ENCODE results near the gene WNK2.

The WNK2 gene

GRCh38 chr9:93258419-93258817 is 74.5 kb downstream of the WNK2 start:
- no peak for DNase-seq

DNA sequence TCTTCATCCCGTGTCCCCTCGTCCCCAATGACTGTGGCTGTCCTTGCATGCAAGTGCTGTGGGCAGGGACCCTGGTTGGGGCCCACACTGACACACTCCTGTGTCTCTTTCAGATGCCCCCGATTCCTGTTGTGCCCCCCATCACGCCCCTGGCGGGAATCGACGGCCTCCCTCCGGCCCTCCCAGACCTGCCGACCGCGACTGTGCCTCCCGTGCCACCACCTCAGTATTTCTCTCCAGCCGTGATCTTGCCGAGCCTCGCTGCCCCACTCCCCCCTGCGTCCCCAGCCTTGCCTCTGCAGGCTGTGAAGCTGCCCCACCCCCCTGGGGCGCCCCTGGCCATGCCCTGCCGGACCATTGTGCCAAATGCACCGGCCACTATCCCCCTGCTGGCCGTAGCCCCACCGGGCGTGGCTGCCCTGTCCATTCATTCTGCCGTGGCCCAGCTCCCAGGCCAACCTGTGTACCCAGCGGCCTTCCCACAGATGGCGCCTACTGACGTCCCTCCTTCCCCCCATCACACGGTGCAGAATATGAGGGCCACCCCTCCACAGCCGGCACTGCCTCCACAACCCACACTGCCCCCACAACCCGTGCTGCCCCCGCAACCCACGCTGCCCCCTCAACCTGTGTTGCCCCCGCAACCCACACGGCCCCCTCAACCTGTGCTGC is 75.0 kb downstream of the WNK2 start:
- no peak for DNase-seq

GRCh38 chr9:93259490-93260262 is 75.7 kb downstream of the WNK2 start:
- no peak for DNase-seq

DNA sequence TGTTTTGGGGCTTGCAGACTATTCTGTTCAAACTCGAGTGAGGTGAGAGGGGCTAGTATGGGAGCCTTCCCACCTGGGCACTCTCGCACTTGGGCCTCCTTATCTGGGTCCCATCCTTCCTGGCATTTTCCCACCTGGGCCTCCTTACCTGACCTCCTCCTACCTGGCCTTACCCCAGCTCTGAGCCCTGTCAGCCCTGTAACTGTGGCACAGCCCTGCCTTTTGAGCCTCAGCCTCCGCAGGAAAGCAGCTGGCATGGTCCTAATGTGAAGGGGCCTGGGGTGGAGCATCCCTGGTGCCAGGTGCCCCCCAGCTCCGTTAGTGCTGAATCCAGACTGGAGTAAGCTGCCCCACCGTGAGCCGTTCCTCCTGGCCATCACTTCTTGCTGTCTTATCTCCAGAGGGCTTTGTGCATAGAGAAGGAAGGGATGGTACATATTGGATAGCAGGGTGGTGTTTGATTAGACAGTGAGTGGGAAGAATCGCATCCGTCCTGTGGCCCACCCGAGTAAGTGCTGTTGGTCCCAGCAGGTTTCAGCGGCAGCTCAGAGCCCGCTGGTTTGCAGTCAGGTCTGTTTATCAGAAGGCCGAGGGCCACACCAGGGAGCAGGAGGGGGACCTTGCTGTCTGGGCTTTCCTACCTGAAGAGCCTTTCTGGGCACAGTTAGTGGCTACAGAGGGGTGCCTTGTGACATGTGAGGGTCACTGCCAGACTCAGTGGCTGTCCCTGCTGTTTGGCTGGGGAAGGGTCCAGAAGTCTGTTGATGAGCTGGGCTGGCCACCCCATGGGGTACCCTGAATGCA is 76.5 kb downstream of the WNK2 start:
- DNase-seq, result no peak

GRCh38 chr9:93261281-93261680 is 77.3 kb downstream of the WNK2 start:
- no peak for DNase-seq

- no peak for DNase-seq
These were observed 78.0 kb downstream of the WNK2 start for GRCh38 chr9:93261735-93262523.

DNA sequence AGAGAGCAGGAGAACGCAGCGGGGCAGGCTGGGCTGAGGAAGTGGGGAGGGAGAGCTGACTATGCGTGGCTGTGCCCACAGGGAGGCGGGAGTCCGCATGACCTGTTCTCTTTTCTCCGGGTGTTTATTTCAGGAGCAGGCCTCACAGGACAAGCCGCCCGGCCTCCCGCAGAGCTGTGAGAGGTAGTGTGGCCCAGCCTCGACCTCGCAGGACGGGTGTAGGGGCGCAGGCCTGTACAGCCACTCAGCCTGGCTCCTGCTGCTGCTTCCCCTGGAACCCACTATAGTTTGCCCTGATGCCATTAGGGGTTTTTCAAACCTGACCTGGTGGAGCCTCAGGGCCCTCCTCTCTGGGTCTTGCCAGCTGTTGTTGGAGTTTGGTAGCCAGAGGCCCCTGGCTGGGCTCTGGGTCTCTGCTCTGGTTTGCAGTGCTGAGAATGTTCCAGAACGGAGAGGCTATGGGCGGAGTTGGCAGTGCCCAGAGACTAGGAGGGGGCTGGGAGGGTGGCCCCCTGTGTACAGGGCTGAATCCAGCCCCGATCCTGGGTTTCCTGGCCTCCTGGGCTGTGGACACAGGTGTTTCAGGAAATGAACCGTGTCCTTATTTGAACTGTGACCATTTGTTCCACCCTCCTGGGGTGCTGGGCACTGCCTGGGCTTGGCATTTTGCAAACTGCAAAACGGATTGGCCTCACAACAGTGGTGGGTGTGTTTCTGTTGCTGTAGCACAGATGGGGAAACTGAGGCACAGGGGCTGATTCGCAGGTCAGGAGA is 78.8 kb downstream of the WNK2 start:
- no peak for DNase-seq

DNA sequence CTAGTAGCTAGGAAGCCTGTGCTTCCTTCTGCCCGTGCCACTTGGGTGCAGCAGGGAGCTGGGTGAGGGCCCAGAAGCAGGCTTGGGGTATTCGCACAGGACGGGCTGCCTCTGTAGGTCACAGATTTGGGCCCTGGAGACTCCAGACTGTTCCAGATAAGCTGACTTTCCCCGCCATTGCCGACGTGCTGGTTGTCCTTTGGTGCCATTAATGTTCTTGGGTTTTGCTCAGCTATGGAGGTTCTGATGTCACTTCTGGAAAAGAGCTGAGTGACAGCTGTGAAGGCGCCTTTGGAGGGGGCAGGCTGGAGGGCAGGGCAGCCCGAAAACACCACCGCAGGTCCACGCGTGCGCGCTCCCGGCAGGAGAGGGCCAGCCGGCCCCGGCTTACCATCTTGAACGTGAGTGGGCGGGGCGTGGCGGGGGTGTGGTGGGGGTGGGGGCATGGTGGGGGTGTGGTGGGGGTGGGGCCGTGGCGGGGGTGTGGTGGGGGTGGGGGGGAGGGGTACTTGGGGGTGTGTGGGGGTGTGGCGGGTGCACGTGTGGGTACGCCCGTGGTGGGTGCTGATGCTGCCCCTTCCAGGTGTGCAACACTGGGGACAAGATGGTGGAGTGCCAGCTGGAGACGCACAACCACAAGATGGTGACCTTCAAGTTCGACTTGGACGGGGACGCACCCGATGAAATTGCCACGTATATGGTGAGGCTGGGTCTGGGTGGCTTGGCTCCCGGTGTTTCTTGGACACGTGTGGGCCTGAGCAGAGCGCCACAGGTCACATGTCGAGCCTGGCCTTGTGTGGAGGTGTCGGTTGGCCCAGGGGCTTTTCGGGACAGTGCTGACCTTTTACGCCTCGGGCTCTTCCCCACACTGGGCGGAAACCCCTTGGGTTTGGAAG is 79.6 kb downstream of the WNK2 start:
- no peak for DNase-seq

GRCh38 chr9:93264338-93265125 is 80.6 kb downstream of the WNK2 start:
- no peak for DNase-seq

DNA sequence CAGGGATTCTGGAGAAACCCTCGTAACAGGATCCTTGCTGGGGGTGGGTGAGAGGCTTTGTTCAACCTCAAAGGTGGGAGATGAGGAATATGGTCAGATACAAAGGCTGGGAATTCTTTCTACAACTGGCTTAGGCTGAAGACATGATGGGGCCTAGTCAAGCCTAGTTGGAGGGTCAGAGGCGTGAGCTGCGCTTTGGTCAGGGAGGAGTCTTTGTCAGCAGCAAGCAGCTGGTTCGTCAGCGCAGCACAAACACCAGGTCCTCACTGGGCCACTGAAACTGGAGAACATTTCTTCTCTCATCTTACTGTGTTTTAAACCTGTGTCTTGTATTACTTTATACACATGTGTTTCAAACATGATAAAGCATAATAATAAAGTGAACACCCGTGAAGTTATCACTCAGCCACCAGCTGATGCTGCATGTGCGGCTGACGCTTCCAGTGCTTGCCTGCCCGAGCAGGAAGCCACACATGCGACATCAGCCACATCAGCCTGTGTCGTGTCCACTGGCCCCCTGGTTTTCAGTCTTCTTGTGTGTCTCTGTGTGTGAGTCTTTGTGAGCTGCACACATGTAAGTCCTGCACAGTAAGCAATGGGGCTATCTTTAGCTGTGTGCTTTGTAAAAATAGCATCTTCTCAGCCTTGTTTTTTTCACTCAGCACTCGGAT is 81.5 kb downstream of the WNK2 start:
- no peak for DNase-seq

DNA sequence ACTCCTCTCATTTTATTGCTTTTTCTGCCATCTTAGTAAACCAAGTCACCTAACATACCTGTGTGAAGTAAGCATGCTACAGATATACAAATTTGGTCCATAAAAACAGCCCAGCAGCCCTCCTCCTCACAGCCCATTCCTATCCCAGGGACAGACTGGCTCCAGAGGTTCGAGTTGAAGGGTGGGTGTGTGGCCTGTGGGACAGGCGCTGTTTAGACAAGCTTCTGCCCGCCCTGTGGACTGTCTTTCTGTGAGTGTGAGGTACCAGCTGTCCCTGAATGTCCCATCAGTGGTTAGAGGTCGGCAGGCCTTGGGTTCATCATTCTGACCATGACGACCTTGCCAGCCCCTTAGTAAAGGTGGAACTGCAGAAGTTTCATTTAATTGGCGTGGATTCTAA is 82.0 kb downstream of the WNK2 start:
- DNase-seq, result no peak

DNA sequence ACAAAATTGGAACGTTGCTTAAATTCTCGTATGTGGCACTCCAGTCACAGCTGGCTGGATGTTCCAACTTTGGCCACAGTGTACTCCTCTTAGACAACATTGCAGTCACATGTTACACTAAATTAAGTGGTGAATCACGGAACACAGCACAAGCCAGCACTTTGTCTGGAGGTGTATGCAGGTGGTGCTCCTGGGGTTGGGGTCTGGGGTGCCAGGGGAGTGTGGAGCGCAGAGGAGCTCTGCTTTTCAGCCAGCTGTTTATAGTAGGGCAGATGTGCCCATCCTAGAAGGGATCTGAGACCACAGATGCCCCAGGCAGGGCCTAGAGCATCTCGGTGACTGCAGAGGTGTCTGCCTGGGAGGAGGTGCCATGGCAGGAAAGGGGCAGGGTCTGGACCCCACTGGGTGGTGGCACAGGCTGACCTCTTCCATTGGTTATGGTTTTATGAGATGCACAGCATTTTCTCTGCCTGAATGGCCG is 82.6 kb downstream of the WNK2 start:
- DNase-seq, result no peak

DNA sequence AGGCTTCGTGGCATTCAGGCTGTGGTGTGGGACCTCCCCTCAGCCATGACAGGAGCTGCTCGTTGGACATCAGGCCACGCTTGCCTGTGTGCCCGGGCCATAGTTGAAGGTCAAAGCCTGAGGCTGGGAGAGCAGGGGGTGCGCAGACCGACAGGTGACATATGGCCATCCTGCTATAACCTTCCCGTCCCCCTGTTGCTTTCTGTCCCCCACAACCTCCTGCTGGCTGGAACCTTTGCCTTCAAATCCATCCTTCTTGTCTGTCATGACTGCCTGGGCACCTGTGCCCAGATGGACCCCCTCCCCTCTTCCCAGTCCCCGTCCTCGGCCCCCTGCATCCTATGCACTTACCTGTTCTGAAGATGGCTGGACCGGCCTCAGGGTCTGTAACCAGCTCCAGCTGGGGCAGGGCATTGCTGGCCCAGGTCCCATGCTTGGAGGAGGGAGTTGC is 83.2 kb downstream of the WNK2 start:
- no peak for DNase-seq

DNA sequence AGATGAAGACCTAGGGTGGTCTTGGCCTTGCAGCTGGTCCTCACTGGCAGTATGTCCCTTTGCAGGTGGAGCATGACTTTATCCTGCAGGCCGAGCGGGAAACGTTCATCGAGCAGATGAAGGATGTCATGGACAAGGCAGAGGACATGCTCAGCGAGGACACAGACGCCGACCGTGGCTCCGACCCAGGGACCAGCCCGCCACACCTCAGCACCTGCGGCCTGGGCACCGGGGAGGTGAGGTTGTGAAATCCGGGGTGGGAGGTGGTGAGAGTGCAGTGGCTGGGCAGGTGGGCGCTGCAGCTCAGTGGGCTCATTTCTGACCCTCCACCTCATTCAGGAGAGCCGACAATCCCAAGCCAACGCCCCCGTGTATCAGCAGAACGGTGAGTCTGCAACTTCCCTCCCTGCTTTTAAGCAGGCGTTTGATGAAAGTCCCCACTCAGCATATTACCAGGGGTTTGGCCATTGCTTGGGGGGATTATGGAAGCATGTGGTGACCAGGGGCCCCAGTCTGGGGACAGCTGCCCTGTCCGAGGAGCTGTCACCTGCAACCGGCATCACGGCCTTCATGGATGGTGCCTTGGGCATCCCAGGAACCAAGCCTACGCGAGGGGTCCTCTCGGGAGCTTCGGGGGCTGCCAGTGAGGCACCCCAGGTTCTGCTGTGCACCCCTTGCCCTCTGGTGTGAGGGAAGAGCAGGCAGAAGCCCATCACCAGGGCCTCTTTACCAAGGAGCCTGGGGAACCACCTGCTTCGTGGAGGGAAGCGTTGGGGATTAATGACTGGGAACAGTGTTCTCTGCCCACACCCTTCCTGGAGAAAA is 84.0 kb downstream of the WNK2 start:
- no peak for DNase-seq

DNA sequence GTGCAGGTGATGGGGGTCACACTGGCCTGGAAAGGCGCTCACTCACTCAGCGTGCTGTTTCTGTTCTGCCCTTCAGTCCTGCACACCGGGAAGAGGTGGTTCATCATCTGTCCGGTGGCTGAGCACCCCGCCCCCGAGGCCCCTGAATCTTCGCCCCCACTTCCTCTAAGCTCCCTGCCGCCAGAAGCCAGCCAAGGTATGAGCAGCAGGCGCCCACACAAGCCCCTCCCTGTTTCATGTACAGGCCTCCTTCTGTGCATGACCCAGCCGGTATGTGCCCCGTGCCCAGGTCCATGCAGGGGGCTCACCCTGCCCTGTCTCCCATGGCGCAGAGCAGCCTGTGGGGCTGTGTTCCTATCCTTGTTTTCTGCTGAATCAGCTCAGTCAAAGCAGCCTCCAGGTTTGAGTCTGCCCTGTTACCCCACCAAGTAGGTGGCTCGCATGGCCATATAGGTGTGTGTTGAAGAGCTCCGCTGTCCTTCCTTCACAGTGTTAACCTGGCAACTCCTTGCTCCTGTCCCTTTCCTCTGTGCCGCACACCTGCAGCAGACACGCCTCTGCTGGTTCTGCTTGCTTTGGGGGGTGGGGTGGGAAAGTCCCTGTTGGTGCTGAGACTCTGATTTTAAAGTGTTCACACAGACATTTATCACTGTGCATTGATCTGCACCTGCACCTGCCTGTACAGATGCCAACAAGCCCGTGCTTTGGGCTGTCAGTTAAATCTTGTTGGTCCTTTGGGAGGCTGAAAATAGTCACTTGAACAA is 84.8 kb downstream of the WNK2 start:
- DNase-seq, result no peak

DNA sequence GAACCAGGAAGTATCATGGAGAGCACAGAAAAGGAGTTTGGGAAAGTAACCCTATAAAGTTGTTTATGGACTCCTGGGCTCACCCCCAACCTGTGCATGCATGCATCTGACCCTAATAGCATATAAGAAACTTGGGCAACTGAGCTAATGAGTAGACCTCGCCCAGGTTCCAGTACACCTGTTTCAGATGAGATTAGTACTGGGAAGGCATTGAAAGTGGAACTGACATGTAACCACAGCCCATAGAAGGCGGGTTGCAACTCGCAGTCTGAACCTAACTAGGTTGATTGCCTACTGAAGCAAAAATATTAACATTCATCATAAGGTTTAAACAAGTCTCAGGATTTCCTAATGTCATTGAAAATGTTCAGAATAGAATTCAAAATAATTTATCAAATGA is 87.0 kb downstream of the WNK2 start:
- no peak for DNase-seq

GRCh38 chr9:93276973-93277372 is 93.0 kb downstream of the WNK2 start:
- no peak for DNase-seq

GRCh38 chr9:93278144-93278543 is 94.2 kb downstream of the WNK2 start:
- DNase-seq, result no peak
